GM12878 (cell line): ENCODE measurements around the gene FBXL14. TPM values are rescaled to one million over a fixed set of nuclear protein-coding genes. Genes with fewer than 3 reads are reported as not detected.
A peak's percentile ranks its signal among the peaks of the same experiment; 100 is the strongest.

Experiments
- ATAC-seq: fragments of 200-7000 bp; cut with Tn5 transposase; 3 replicates; pipeline ENCODE4 v1.9.1; 2020; ENCODE audit warnings: mild to moderate bottlenecking, moderate library complexity
- BruUV-seq: library from RNA; stranded (reverse); fragments of 400-500 nt; replicated peaks from 2 replicates; lab custom pipeline; 2021; lab: Mats Ljungman, UMichigan
- CTCF ChIA-PET: fragments of 300-600 bp; sonication (Branson Sonifier 250); formaldehyde crosslinking; extraction: SDS; loops from one replicate; lab custom pipeline; 2021; ENCODE audit warnings: inconsistent platforms; lab: Yijun Ruan, JAX
- POLR2A ChIA-PET: fragments of 350-600 bp; formaldehyde crosslinking; extraction: SDS; loops from one replicate; lab custom pipeline; 2021; ENCODE audit warnings: inconsistent platforms; lab: Charles Lee
- RAD21 ChIA-PET: fragments of 300-600 bp; sonication (Branson Sonifier 250); formaldehyde crosslinking; loops from one replicate; lab custom pipeline; 2023; ENCODE audit warnings: antibody characterized with exemption; ENCODE audit not compliant: unreplicated experiment; lab: Charles Lee
- SMC1A ChIA-PET: fragments of 300-600 bp; sonication (Branson Sonifier 250); formaldehyde crosslinking; loops from one replicate; lab custom pipeline; 2023; ENCODE audit not compliant: unreplicated experiment, uncharacterized antibody; lab: Charles Lee
- DNase-seq: peaks from one replicate; pipeline ENCODE4 v3.0.0-alpha.2; 2011; ENCODE audit warnings: low read depth, low spot score
- FAIRE-seq: peaks from 3 replicates; lab custom pipeline; 2011; peaks lifted over from hg19 to GRCh38; lab: Jason Lieb, UNC
- H2AFZ ChIP-seq: 2 replicates; pipeline ENCODE4 v1.6.0; 2011; ENCODE audit warnings: low read depth, low read length, control low read depth; ENCODE audit not compliant: control insufficient read depth
- H3K27ac ChIP-seq: 2 replicates; pipeline ENCODE4 v1.5.1; 2011; ENCODE audit warnings: control low read depth; ENCODE audit not compliant: control insufficient read depth, insufficient read depth
- H3K27me3 ChIP-seq, 2 experiments: replicated peaks in 1 of 2; 2 replicates each; pipeline versions ENCODE4 v1.6.0 to v1.6.1; 2011; ENCODE audit warnings: low read length in 1 of 2; ENCODE audit not compliant: control insufficient read depth in 2 of 2, insufficient read depth in 2 of 2
- H3K36me3 ChIP-seq, 2 experiments: 2 replicates each; pipeline ENCODE4 v1.5.1; 2011; ENCODE audit warnings: low read length in 1 of 2; ENCODE audit not compliant: control insufficient read depth in 2 of 2, insufficient read depth in 2 of 2
- H3K4me1 ChIP-seq: 2 replicates; pipeline ENCODE4 v1.6.1; 2011; ENCODE audit warnings: mild to moderate bottlenecking, low read length, moderate library complexity, mixed read lengths; ENCODE audit not compliant: control insufficient read depth, insufficient read depth
- H3K4me2 ChIP-seq: 2 replicates; pipeline ENCODE4 v1.6.0; 2011; ENCODE audit warnings: control low read depth; ENCODE audit not compliant: control insufficient read depth, insufficient read depth
- H3K4me3 ChIP-seq: fragments of 200-600 bp; sonication (generic); 2 replicates; pipeline ENCODE4 v1.5.1; 2016
- H3K79me2 ChIP-seq: 2 replicates; pipeline ENCODE4 v1.6.0; 2011; ENCODE audit warnings: low read length; ENCODE audit not compliant: control insufficient read depth, insufficient read depth
- H3K9ac ChIP-seq: 2 replicates; pipeline ENCODE4 v1.8.0; 2011; ENCODE audit warnings: low read length, control low read depth, mixed read lengths; ENCODE audit not compliant: control insufficient read depth, insufficient read depth
- H3K9me3 ChIP-seq: replicated peaks from 3 replicates; pipeline ENCODE4 v1.5.1; 2011; ENCODE audit warnings: mild to moderate bottlenecking, low read length; ENCODE audit not compliant: control insufficient read depth, insufficient read depth
- H4K20me1 ChIP-seq: 2 replicates; pipeline ENCODE4 v1.6.0; 2011; ENCODE audit not compliant: control insufficient read depth, insufficient read depth
- ATF2 ChIP-seq: IDR thresholded peaks from 2 replicates; pipeline ENCODE4 v1.6.1; 2012; ENCODE audit warnings: low read length, inconsistent platforms
- CTCF ChIP-seq, 3 experiments: IDR thresholded peaks in 2 of 3; conservative IDR thresholded peaks in 1 of 3; 2 replicates each; pipeline ENCODE4 v1.5.1; 2011; ENCODE audit warnings: low read depth in 3 of 3, low read length in 3 of 3, mild to moderate bottlenecking in 3 of 3, control low read depth in 2 of 3, moderate library complexity in 2 of 3, inconsistent platforms in 1 of 3, mixed read lengths in 1 of 3; ENCODE audit not compliant: control insufficient read depth in 2 of 3, insufficient read depth in 1 of 3; ENCODE audit errors: extremely low read depth in 1 of 3
- E4F1 ChIP-seq: fragments of 450-650 bp; IDR thresholded peaks from 2 replicates; pipeline ENCODE4 v1.6.1; 2018; ENCODE audit warnings: borderline replicate concordance, mild to moderate bottlenecking; ENCODE audit not compliant: partially characterized antibody
- JUNB ChIP-seq: IDR thresholded peaks from 2 replicates; pipeline ENCODE4 v1.6.1; 2016; ENCODE audit warnings: antibody characterized with exemption, mild to moderate bottlenecking
- SPI1 ChIP-seq: IDR thresholded peaks from 2 replicates; pipeline ENCODE4 v1.6.1; 2011; ENCODE audit warnings: low read depth, mild to moderate bottlenecking, low read length, moderate library complexity, borderline replicate concordance; ENCODE audit not compliant: insufficient read depth
- ZNF24 ChIP-seq: fragments of 450-650 bp; IDR thresholded peaks from 2 replicates; pipeline ENCODE4 v1.6.1; 2017; ENCODE audit warnings: antibody characterized with exemption, mild to moderate bottlenecking
- WGBS: methylation state at CpG from one replicate; pipeline ENCODE4 v1.1.6; 2016; ENCODE audit warnings: low lambda C conversion rate; ENCODE audit not compliant: insufficient replicate concordance, insufficient coverage; ENCODE audit errors: missing lambda C conversion rate; 5-methylcytosine and 5-hydroxymethylcytosine counted together
- in situ Hi-C: fragments of 300-500 bp; cut with MboI; formaldehyde crosslinking; loops from 9 replicates; pipeline ENCODE4 v1.14.3; 2018; ENCODE audit warnings: mixed read lengths
- intact Hi-C: fragments of 100-400 bp; cut with micrococcal nuclease; formaldehyde crosslinking; loops from one replicate; pipeline ENCODE4 v1.14.2; 2022; ENCODE audit not compliant: unreplicated experiment
- polyA plus RNA-seq, 11 experiments: library from polyadenylated mRNA; depleted of rRNA in 4 of 11; unstranded in 6 of 11; stranded (reverse) in 5 of 11; fragments of >200 nt; fragmentation: Nextera tagmentation in 4 of 11; fragmentation: Illumina TruSeq in 1 of 11; extraction: Ambion mirVana in 4 of 11; extraction: Trizol in 1 of 11; gene quantifications; 1 replicate in 1 of 11; 2 replicates in 10 of 11; pipeline versions ENCODE4 v1.2.1 to v1.2.3, GENCODE V29; 2011 to 2016; ENCODE audit warnings: inconsistent platforms in 2 of 11, missing spikeins in 2 of 11, low read depth in 1 of 11
- total RNA-seq, 4 experiments: library from RNA; depleted of rRNA in 3 of 4; stranded (reverse); fragments of >200 nt in 3 of 4; fragmentation: Illumina TruSeq in 1 of 4; extraction: Trizol in 1 of 4; gene quantifications; 2 replicates each; pipeline versions ENCODE4 v1.2.1 to v1.2.3, GENCODE V29; 2013 to 2021

FBXL14 gene
- total and polyA plus RNA-seq, 10 of the 15 experiments (the other 5 are each of a cell fraction or from before 2014, with no cell fraction given), result 0.44 to 19.0 (median 2.9) TPM

GRCh38 chr12:1532375-1533165 is 61.8 kb downstream of the FBXL14 start:
- Histone ChIP-seq H4K20me1 (no peaks in the 10 kb centered on the region), H3K9me3 (no peaks in the 10 kb centered on the region), H2AFZ (peak overlapping the region; percentile 85), H3K4me1 (peaks cover 37% of the 10 kb centered on the region), H3K9ac (peak overlapping the region; percentile 66), H3K27ac (peak overlapping the region; percentile 81), H3K79me2 (peaks cover 40% of the 10 kb centered on the region), H3K27me3 (peaks cover 0 to 5% of the 10 kb centered on the region in 2 experiments; a peak in 1 of 4 replicates), H3K36me3 (no peaks in the 10 kb centered on the region), H3K4me3 (peak overlapping the region; percentile 66), H3K4me2 (peak overlapping the region; percentile 100)
- DNase-seq, result no peak
- BruUV-seq, result TSS peak; percentile 38
- no peak for ATAC-seq
- WGBS, result 31% methylated on average over 11 of the region's 11 CpGs
- ChIA-PET POLR2A (interaction anchor here (0.6 to 4.7 kb wide), 6 partner anchors 21 to 111 kb away, joined by 3 to 43 read pairs (median 3); no protein-coding TSS in a partner anchor), CTCF (interaction anchor here (0.7 to 5.4 kb wide), 14 partner anchors 9 to 414 kb away, joined by 3 to 55 read pairs (median 5); no protein-coding TSS in a partner anchor), RAD21 (interaction anchor here (0.6 to 6.3 kb wide), 12 partner anchors 14 to 414 kb away, joined by 3 to 55 read pairs (median 6); no protein-coding TSS in a partner anchor), SMC1A (interaction anchor here (0.8 to 6.3 kb wide), 16 partner anchors 9 to 415 kb away, joined by 3 to 56 read pairs (median 8); no protein-coding TSS in a partner anchor)
- intact Hi-C loops, result loop anchor here (1.0 to 5.0 kb wide), 4 partner anchors 22 to 415 kb away; no protein-coding TSS in a partner anchor
- in situ Hi-C loops, result no loop called here
- FAIRE-seq, result peak; percentile 7
- no peak for TF ChIP-seq SPI1
- 0 out of 2 replicates have a peak, but pooled peaks have one; percentile 3 for TF ChIP-seq JUNB
- no peak for TF ChIP-seq ATF2
- no peak for TF ChIP-seq E4F1
- TF ChIP-seq ZNF24, result no peak
- TF ChIP-seq CTCF (IDR thresholded peaks at IDR 0.05 in 2 of 3, conservative IDR thresholded peaks at IDR 0.05 in 1 of 3; ENCODE audit: control insufficient read depth in 2 of 3, extremely low read depth in 1 of 3, insufficient read depth in 1 of 3, low read depth in 3 of 3, low read length in 3 of 3), result peak in 1 of 3 experiments; percentile 8; a peak in 1 of 6 replicates
